ENCODE measurements around the gene SHC2. TPM values are rescaled to one million over a fixed set of nuclear protein-coding genes. Genes with fewer than 3 reads are reported as not detected.

Gene SHC2
- total RNA-seq, 1 donor from 2014 or later: 35.4 TPM

DNA sequence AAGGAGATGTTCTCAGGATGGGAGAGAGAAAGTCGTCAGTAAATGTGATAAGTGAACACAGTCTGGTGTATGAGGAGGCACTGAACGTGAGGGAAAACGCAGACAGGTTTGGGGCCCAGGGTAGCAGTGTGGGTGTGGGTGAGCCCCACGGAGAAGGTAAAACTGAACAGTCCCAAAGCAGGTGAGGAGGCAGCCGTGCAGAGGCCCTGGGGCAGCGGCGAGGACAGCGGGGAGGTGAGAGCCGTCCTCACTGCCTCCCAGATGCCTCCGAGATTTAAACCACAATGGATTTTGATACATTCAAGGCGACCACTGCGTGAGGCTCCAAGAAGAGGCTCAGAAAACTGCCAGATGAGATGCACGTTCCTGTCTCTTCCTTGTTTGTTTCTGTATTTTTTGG lies 14.5 kb upstream of the SHC2 start:
- Mint-ChIP-seq H3K36me3 (no peaks in the 10 kb centered on the region), H3K4me1 (ENCODE audit: unreplicated experiment) (peaks cover 11% of the 10 kb centered on the region), H3K4me3 (no peak overlapping the region), H3K27ac (no peak overlapping the region), H3K9me3 (peaks cover 6% of the 10 kb centered on the region), H3K27me3 (peaks cover 7% of the 10 kb centered on the region)
- no peak for TF ChIP-seq CTCF (conservative IDR thresholded peaks at IDR 0.05)
- no peak for DNase-seq (ENCODE audit: extremely low spot score, unreplicated experiment)

DNA sequence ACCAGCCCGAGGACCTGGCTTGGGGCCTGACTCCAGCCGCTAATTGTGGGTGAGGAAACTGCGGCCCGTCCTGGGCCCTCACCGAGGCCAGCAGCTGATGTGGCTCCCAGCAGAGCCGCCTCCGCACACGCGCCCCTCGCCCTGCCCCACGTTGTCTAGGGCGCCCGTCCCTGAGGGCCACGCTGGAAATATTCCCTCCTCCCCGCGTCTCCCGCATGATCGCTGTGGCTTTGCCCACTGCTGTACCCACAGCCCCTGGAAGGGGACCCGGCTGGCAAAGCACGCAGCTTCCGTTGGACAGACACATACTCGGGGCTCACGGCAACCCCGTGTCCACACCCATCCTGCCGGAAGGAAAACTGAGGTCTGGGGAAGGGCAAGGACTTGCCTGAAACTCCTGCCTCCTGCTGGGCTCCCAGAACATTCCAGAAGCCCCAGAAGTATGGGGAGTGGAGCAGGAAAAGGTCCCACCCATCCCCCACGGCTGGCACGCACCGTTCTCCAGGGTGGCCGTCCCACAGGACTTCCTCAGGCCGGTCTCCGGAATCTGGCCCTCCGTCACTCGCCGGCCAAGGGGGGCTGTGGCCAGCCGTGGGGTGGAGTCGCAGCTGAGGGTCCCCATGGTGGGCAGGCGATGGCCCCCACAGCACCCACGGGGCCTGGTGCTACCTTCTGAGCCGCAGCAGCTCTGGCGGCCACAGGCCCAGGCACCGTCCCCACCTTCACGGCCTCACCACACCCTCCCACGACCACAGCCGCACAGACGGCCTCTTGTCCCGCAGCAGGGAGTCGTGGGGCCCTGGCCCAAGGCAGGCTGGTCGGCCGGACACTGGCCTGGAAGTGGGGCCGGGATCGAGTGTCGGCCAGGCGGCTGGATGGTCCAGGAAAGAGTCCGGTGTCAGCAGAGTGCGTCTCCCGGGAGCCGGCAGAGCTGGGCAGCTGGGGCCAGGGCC lies 13.6 kb upstream of the SHC2 start:
- no peak for DNase-seq (ENCODE audit: extremely low spot score, unreplicated experiment)
- no peaks in the 10 kb centered on the region for H3K9me3 Mint-ChIP-seq
- H3K27me3 Mint-ChIP-seq: no peaks in the 10 kb centered on the region
- no peak for TF ChIP-seq CTCF (conservative IDR thresholded peaks at IDR 0.05)
- H3K4me3 Mint-ChIP-seq: no peak overlapping the region
- H3K27ac Mint-ChIP-seq: no peak overlapping the region
- H3K36me3 Mint-ChIP-seq: no peaks in the 10 kb centered on the region
- H3K4me1 Mint-ChIP-seq (ENCODE audit: unreplicated experiment): peaks cover 4% of the 10 kb centered on the region

GRCh38 chr19:472005-472858 lies 11.4 kb upstream of the SHC2 start:
- Mint-ChIP-seq H3K27ac (no peak overlapping the region), H3K4me1 (ENCODE audit: unreplicated experiment) (peaks cover 4% of the 10 kb centered on the region), H3K4me3 (no peak overlapping the region), H3K9me3 (no peaks in the 10 kb centered on the region), H3K27me3 (no peaks in the 10 kb centered on the region), H3K36me3 (no peaks in the 10 kb centered on the region)
- no peak for TF ChIP-seq CTCF (conservative IDR thresholded peaks at IDR 0.05)
- DNase-seq (ENCODE audit: extremely low spot score, unreplicated experiment): no peak

DNA sequence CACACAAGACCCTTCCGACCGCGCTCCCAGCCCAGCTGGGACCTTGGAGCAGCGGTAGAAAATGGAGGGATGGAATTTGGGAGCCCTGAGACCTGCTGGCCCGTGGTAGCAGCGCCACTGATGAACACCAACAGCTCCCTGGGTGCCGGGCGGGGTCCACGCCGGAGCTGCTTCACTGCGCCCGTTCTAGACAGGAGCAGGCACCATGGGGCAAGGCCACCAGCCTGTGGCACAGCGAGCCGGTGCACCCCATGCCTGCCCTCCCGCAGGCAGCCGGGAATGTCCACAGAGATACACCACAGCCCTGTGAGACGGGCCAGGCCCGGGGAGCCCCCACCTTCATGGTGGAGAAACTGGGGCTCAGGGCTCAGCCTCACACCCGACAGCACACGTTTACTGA lies 9.9 kb upstream of the SHC2 start:
- Mint-ChIP-seq H3K9me3 (no peaks in the 10 kb centered on the region), H3K4me3 (no peak overlapping the region), H3K27ac (no peak overlapping the region), H3K36me3 (no peaks in the 10 kb centered on the region), H3K27me3 (no peaks in the 10 kb centered on the region), H3K4me1 (ENCODE audit: unreplicated experiment) (peaks cover 4% of the 10 kb centered on the region)
- no peak for TF ChIP-seq CTCF (conservative IDR thresholded peaks at IDR 0.05)
- DNase-seq (ENCODE audit: extremely low spot score, unreplicated experiment): no peak

DNA sequence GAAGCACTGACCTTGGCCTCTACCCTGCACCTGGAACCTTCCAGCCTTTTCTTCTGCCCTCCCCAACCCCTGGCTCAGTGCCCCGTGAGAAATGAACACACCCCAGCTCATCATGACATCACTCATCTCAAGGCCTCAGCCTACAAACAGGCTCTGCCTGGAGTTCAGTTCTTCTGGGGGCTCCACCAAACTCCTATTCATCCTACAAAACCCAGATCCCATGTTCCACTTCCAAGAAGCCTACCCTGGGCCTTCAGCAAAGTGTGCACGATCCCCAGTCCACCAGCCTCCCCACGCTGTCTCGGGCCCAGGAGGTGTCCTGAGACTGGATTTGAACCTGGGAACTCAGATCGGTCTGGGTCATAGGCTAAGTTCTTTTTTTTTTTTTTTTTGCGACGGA lies 9.0 kb upstream of the SHC2 start:
- DNase-seq (ENCODE audit: extremely low spot score, unreplicated experiment): no peak
- Mint-ChIP-seq H3K4me3 (no peak overlapping the region), H3K4me1 (ENCODE audit: unreplicated experiment) (no peaks in the 10 kb centered on the region), H3K36me3 (no peaks in the 10 kb centered on the region), H3K27me3 (no peaks in the 10 kb centered on the region), H3K9me3 (no peaks in the 10 kb centered on the region), H3K27ac (no peak overlapping the region)
- TF ChIP-seq CTCF (conservative IDR thresholded peaks at IDR 0.05): no peak

Data from type B pancreatic cell (in vitro differentiated cells).